ENCODE data around the gene BMP8A.

DNA sequence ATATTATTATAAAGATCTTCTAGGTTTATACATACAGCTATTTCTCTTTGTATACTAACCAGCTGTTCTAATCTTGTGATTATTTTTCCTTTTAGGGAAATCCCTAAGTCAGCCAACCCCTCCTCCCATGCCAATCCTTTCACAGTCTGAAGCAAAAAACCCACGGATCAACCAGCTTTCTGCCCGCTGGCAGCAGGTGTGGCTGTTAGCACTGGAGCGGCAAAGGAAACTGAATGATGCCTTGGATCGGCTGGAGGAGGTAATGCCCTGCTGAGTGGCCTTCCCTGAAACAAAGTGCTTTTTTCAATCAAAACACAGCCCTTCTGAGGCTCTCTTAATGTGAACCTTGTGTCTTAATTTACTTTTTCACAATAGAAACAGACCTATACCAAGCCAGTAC, 32.4 kb upstream of the BMP8A start:
- no peak for TF ChIP-seq CTCF (optimal IDR thresholded peaks at IDR 0.05 in 1 of 3, IDR thresholded peaks at IDR 0.05 in 1 of 3, conservative IDR thresholded peaks at IDR 0.05 in 1 of 3; ENCODE audit: extremely low read depth in 1 of 3, insufficient read depth in 2 of 3, low read length in 3 of 3)
- no peak for TF ChIP-seq EZH2 (IDR thresholded peaks at IDR 0.05; ENCODE audit: low read length)

Data from keratinocyte (primary cell).